Caco-2 (cell line): ENCODE results near the gene TSPAN1. TPM values are rescaled to one million over a fixed set of nuclear protein-coding genes. Genes with fewer than 3 reads are reported as not detected.

Source experiments
- BruUV-seq: library from RNA; stranded (reverse); fragments of 400-500 nt; replicated peaks from 2 replicates; lab custom pipeline; 2021; lab: Mats Ljungman, UMichigan
- CTCF ChIA-PET: fragments of 300-600 bp; sonication (Branson Sonifier 250); formaldehyde crosslinking; loops from one replicate; lab custom pipeline; 2022; ENCODE audit warnings: antibody characterized with exemption; lab: Charles Lee
- POLR2A ChIA-PET: fragments of 300-600 bp; sonication (Branson Sonifier 250); formaldehyde crosslinking; loops from one replicate; lab custom pipeline; 2022; ENCODE audit warnings: antibody characterized with exemption; lab: Charles Lee
- DNase-seq, 2 experiments: peaks; one replicate each; pipeline versions ENCODE4 v3.0.0 to v3.0.0-alpha.2; 2020 to 2022
- H3K27me3 ChIP-seq: replicated peaks from 2 replicates; pipeline ENCODE4 v1.6.0; 2011; ENCODE audit warnings: low read length; ENCODE audit not compliant: control insufficient read depth, insufficient read depth
- H3K36me3 ChIP-seq: 2 replicates; pipeline ENCODE4 v1.5.1; 2011; ENCODE audit warnings: low read length; ENCODE audit not compliant: control insufficient read depth, insufficient read depth
- H3K4me1 ChIP-seq: fragments of 250-450 bp; sonication (Bioruptor Pico); 2 replicates; pipeline ENCODE4 v1.5.1; 2020; ENCODE audit warnings: mild to moderate bottlenecking
- H3K4me3 ChIP-seq: 2 replicates; pipeline ENCODE4 v1.5.1; 2011; ENCODE audit warnings: low read depth, mild to moderate bottlenecking, control low read depth, low read length
- H3K9me3 ChIP-seq: fragments of 250-450 bp; sonication (Bioruptor Pico); 2 replicates; pipeline ENCODE4 v1.5.1; 2020; ENCODE audit warnings: mild to moderate bottlenecking, moderate library complexity
- H3K27ac Mint-ChIP-seq: one replicate; pipeline ENCODE4 v1.8.0; 2022; ENCODE audit warnings: mixed read lengths; ENCODE audit not compliant: unreplicated experiment
- H3K27me3 Mint-ChIP-seq: one replicate; pipeline ENCODE4 v1.8.0; 2022; ENCODE audit warnings: mixed read lengths; ENCODE audit not compliant: insufficient read depth, unreplicated experiment
- H3K36me3 Mint-ChIP-seq: one replicate; pipeline ENCODE4 v1.8.0; 2022; ENCODE audit warnings: mild to moderate bottlenecking, mixed read lengths; ENCODE audit not compliant: insufficient read depth, unreplicated experiment
- H3K4me1 Mint-ChIP-seq: one replicate; pipeline ENCODE4 v1.8.0; 2022; ENCODE audit warnings: low read depth, mixed read lengths; ENCODE audit not compliant: unreplicated experiment
- H3K4me3 Mint-ChIP-seq: one replicate; pipeline ENCODE4 v1.8.0; 2022; ENCODE audit warnings: mild to moderate bottlenecking, moderate library complexity, mixed read lengths; ENCODE audit not compliant: unreplicated experiment
- H3K9me3 Mint-ChIP-seq: one replicate; pipeline ENCODE4 v1.8.0; 2022; ENCODE audit warnings: mixed read lengths; ENCODE audit not compliant: unreplicated experiment
- intact Hi-C: fragments of 100-400 bp; cut with micrococcal nuclease; formaldehyde crosslinking; loops from one replicate; pipeline ENCODE4 v1.10.0; 2022; ENCODE audit not compliant: unreplicated experiment
- total RNA-seq: library from RNA; stranded (reverse); gene quantifications from 2 replicates; pipeline ENCODE4 v1.2.3, GENCODE V29; 2022
- TF ChIP-seq, protein P1 (sequence below), 2 experiments: fragments of 200-600 bp in 1 of 2; IDR thresholded peaks; 1 replicate in 1 of 2; 2 replicates in 1 of 2; pipeline versions ENCODE4 v1.5.1 to v1.8.0; 2011 to 2022; ENCODE audit warnings: antibody characterized with exemption in 1 of 2, control low read depth in 1 of 2, inconsistent platforms in 1 of 2, low read depth in 1 of 2, low read length in 1 of 2, mild to moderate bottlenecking in 1 of 2, moderate library complexity in 1 of 2; ENCODE audit not compliant: insufficient read depth in 1 of 2, severe bottlenecking in 1 of 2, unreplicated experiment in 1 of 2

The TSPAN1 gene
- total RNA-seq, 1 experiment from 2014 or later: 0.34 TPM

DNA sequence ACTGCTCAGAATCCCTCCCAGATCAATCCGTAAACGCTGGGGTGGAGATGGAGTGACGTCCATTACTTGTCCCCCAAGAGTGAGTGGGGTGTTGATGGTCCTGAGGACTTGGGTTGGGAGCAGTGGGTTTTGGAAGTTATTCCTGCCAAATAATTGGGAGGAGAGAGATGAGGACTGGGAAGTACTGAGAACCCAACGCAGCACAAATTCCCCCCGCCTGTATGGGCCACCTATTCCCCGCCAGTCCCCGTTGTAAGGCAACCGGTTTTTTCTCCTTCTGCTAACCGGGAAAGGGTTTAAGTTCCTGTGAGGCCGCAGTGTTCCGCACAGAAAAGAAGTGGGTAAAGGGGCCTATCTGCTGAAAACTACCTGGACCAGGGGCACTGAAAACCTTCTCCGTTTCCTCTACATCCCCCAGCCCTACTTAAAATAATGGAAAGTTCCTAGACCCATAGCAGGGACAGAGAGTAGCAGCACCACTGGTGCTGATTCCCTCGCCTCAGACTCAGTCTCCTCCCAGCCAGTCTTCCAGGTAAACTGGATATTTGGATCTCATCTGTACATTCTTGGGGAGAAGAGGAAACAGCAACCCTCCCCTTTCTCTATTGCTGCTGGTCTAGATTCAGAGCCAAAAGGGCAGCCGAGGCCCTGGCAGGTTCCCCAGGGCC lies 29.0 kb downstream of the TSPAN1 start:
- no peaks in the 10 kb centered on the region for H3K9me3 Mint-ChIP-seq

DNA sequence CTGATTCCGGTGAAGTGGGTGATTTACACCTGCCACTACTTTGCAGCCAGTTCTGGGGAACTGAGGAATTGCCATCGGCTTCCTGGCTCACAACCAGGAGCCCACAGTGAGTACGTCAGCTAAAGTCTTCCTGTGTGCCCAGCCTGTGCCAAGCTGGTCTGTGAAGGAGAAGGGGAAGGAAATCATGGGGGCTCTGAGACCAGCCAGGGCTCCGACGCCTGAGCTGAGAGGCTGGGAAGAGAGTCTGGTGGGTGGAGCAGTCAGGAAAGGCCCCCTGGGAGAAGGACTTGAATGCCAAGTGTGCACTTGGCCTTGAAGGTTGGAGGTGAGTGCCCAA lies 29.5 kb downstream of the TSPAN1 start:
- Histone ChIP-seq H3K9me3 (no peaks in the 10 kb centered on the region), H3K4me1 (no peaks in the 10 kb centered on the region), H3K27me3 (no peaks in the 10 kb centered on the region), H3K4me3 (no peak overlapping the region), H3K36me3 (no peaks in the 10 kb centered on the region)
- DNase-seq: no peak
- intact Hi-C loops: no loop called here
- TF ChIP-seq, protein P1, sequence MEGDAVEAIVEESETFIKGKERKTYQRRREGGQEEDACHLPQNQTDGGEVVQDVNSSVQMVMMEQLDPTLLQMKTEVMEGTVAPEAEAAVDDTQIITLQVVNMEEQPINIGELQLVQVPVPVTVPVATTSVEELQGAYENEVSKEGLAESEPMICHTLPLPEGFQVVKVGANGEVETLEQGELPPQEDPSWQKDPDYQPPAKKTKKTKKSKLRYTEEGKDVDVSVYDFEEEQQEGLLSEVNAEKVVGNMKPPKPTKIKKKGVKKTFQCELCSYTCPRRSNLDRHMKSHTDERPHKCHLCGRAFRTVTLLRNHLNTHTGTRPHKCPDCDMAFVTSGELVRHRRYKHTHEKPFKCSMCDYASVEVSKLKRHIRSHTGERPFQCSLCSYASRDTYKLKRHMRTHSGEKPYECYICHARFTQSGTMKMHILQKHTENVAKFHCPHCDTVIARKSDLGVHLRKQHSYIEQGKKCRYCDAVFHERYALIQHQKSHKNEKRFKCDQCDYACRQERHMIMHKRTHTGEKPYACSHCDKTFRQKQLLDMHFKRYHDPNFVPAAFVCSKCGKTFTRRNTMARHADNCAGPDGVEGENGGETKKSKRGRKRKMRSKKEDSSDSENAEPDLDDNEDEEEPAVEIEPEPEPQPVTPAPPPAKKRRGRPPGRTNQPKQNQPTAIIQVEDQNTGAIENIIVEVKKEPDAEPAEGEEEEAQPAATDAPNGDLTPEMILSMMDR (IDR thresholded peaks at IDR 0.05; ENCODE audit: insufficient read depth in 1 of 2, low read depth in 1 of 2, low read length in 1 of 2, severe bottlenecking in 1 of 2, unreplicated experiment in 1 of 2): no peak
- Mint-ChIP-seq H3K36me3 (no peaks in the 10 kb centered on the region), H3K27me3 (no peaks in the 10 kb centered on the region), H3K27ac (no peak overlapping the region), H3K4me3 (no peak overlapping the region), H3K9me3 (no peaks in the 10 kb centered on the region), H3K4me1 (no peaks in the 10 kb centered on the region)
- ChIA-PET POLR2A (no interaction called here), CTCF (no interaction called here)
- no TSS peak for BruUV-seq

More for the DNA sequence above, 29.0 kb downstream of the TSPAN1 start:
- POLR2A ChIA-PET: no interaction called here
- no peaks in the 10 kb centered on the region for H3K27me3 Mint-ChIP-seq
- H3K4me3 Mint-ChIP-seq: peak overlapping the region; percentile 70
- intact Hi-C loops: no loop called here
- BruUV-seq: no TSS peak
- TF ChIP-seq, protein P1 (IDR thresholded peaks at IDR 0.05; ENCODE audit: insufficient read depth in 1 of 2, low read depth in 1 of 2, low read length in 1 of 2, severe bottlenecking in 1 of 2, unreplicated experiment in 1 of 2): no peak
- no peaks in the 10 kb centered on the region for H3K9me3 ChIP-seq
- no peaks in the 10 kb centered on the region for H3K4me1 Mint-ChIP-seq
- CTCF ChIA-PET: interaction anchor here (1.5 kb wide), 1 partner anchor 19 kb away, joined by 4 read pairs; no protein-coding TSS in a partner anchor
- H3K4me1 ChIP-seq: no peaks in the 10 kb centered on the region
- no peak for DNase-seq
- no peaks in the 10 kb centered on the region for H3K27me3 ChIP-seq
- H3K36me3 ChIP-seq: no peaks in the 10 kb centered on the region
- H3K36me3 Mint-ChIP-seq: no peaks in the 10 kb centered on the region
- no peak overlapping the region for H3K4me3 ChIP-seq
- H3K27ac Mint-ChIP-seq: no peak overlapping the region

DNA sequence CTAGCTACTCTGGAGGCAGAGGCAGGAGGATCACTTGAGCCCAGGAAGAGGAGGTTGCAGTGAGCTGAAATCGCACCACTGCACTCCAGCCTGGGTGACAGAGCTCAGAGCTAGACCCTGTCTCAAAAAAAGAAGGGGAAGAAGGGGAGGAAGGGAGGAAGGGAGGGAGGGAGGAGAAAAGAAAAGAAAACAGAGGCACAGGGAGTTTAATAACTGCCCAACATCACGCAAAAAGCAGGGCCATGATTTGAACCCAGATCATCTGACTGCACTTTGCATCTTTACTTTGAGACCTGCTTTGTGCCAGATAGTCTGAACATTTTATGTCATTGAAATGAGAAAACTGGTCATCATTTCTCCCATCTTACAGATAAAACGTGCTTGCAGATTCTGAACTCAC lies 30.3 kb downstream of the TSPAN1 start:
- Mint-ChIP-seq H3K27me3 (no peaks in the 10 kb centered on the region), H3K4me1 (no peaks in the 10 kb centered on the region), H3K36me3 (no peaks in the 10 kb centered on the region), H3K9me3 (no peaks in the 10 kb centered on the region), H3K27ac (no peak overlapping the region), H3K4me3 (no peak overlapping the region)
- intact Hi-C loops: no loop called here
- TF ChIP-seq, protein P1 (IDR thresholded peaks at IDR 0.05; ENCODE audit: insufficient read depth in 1 of 2, low read depth in 1 of 2, low read length in 1 of 2, severe bottlenecking in 1 of 2, unreplicated experiment in 1 of 2): no peak
- H3K9me3 ChIP-seq: no peaks in the 10 kb centered on the region
- no peak overlapping the region for H3K4me3 ChIP-seq
- DNase-seq: no peak
- H3K4me1 ChIP-seq: no peaks in the 10 kb centered on the region
- no peaks in the 10 kb centered on the region for H3K27me3 ChIP-seq
- no TSS peak for BruUV-seq
- ChIA-PET POLR2A (no interaction called here), CTCF (no interaction called here)
- H3K36me3 ChIP-seq: no peaks in the 10 kb centered on the region
